Ishikawa (cell line): ENCODE results near the gene ARID1B.

Experiments used
- EP300 ChIP-seq: IDR thresholded peaks from 2 replicates; pipeline ENCODE4 v1.6.1; 2012; ENCODE audit warnings: borderline replicate concordance
- MAX ChIP-seq: IDR thresholded peaks from 2 replicates; pipeline ENCODE4 v1.6.1; 2012
- NFIC ChIP-seq: IDR thresholded peaks from 2 replicates; pipeline ENCODE4 v1.6.1; 2012
- RAD21 ChIP-seq: IDR thresholded peaks from 2 replicates; pipeline ENCODE4 v1.6.1; 2012; ENCODE audit warnings: low read depth
- TAF1 ChIP-seq: IDR thresholded peaks from 2 replicates; pipeline ENCODE4 v1.6.1; 2012; ENCODE audit warnings: low read depth, mild to moderate bottlenecking
- ZBTB7A ChIP-seq: IDR thresholded peaks from 2 replicates; pipeline ENCODE4 v1.6.1; 2012; ENCODE audit warnings: low read depth

GRCh38 chr6:157230910-157231309 lies 453.7 kb downstream of the ARID1B start:
- TF ChIP-seq TAF1 = no peak
- no peak for TF ChIP-seq MAX
- TF ChIP-seq NFIC = no peak
- TF ChIP-seq EP300 = no peak
- no peak for TF ChIP-seq ZBTB7A
- TF ChIP-seq RAD21 = no peak
